Colon (tissue), 2 donors: Measurements from ENCODE around the gene MGST2.

Experiments used
- FAIRE-seq: peaks from 2 replicates; lab custom pipeline; 2012; peaks lifted over from hg19 to GRCh38; lab: Jason Lieb, UNC
- donor health status: control.
- donor health status: control.

The MGST2 gene

DNA sequence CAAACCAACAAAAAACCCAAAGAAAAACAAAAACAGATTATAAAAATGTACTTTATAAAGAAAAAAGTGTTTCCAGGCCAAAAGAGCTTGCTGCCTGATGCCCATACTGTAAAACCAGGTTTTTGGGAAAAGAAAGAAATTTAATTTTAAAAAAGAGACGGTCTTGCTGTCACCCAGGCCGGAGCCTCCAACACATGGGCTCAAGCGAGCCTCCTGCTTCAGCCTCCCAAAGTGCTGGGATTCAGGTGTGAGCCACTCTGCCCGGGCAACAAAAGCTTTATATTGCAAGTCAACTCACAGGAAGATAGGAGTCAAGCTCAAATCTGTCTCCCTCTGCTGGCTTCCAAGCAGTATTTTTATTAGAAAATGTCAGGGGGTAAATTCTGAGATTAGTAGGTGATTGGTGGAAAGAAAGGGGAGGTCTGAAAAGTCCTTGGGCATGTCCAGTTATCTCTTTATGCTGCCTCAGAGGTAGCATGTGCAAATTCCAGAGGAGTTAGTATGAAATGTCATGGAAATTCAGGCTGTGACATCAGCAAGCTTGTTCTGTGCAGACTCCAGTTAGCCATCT, 39.4 kb downstream of the MGST2 start:
- no peak for FAIRE-seq

- FAIRE-seq = no peak
Observed at GRCh38 chr4:139709660-139710059, 44.0 kb downstream of the MGST2 start.

GRCh38 chr4:139710073-139710472, 44.5 kb downstream of the MGST2 start:
- no peak for FAIRE-seq

- FAIRE-seq = no peak
Observed at GRCh38 chr4:139711461-139711860, 45.8 kb downstream of the MGST2 start.

DNA sequence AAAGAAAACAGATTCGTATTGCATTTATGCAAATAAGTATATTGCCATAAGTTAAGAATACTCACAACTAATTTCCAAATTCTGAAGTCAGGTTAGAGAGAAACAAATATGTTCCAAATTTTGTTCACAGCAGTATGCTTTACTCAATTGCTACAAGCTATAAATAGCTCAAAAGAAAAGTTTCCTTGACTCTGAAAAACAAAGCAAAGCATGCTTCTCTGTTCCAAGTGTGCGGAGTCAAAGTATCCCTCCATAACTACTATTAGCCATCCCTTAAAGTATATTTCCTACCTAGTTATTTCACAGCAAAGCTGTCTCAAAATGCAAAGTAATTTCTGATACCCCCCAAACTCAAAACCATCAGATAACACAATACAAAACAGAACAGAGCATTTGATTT, 47.3 kb downstream of the MGST2 start:
- FAIRE-seq = no peak

- FAIRE-seq = no peak
Observed at GRCh38 chr4:139715746-139716391, 50.2 kb downstream of the MGST2 start.

DNA sequence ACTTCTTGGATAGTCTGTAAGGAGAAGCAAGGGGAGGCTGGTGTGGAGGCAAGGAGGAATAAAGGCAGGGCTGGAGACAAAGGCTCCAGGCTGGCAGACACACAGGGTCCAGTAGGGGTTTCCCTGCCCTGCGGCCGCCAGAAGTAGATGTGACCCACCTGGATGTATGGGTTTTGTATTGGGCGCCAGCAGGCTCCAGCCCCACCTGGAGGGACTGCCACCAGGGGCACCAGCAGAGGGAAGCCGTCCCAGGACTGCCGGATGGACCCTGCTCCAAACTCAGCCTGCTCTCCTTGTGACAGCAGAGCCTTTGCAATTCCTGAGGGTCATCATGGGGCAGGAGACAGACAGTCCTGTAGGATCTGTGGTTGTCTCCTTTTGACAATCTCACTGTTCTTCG, 52.7 kb downstream of the MGST2 start:
- no peak for FAIRE-seq

- FAIRE-seq = no peak
Observed at GRCh38 chr4:139718833-139719232, 53.2 kb downstream of the MGST2 start.

DNA sequence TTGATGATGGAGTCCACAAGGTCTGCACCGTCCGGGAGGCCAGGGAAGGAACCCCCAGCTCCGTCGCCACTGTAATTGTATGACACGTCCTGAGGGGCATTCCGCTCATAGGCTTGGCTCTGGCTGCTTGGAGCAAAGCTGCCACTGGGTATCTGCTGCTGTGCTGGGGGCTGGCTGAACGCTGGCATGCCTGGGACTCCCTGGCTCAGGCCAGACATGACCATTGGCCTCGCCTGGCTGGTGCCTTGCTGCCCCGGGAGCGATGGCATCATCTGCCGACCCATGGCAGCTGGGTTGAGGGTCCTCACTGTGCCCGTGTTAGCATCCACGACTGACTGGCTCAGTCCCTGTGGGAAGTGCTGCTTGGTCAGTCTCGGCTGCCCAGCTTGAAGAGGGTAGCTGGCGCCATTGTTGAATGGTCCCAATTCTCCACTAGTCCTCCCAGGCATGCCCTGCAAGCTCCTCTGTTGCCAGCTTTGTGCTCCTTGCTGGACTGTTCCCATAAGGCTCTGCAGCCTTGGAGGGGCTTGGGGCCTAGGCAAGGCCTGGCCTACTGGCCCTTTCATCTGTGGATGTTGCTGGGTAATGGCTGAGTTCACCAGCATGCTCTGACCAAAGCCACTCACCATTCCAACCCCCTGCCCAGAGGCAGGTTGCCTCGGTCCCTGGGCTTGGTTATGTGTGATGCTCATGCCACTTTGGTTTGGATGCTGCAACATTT, 53.9 kb downstream of the MGST2 start:
- FAIRE-seq = no peak

GRCh38 chr4:139720806-139721205, 55.2 kb downstream of the MGST2 start:
- FAIRE-seq = no peak

GRCh38 chr4:139721789-139722188, 56.2 kb downstream of the MGST2 start:
- no peak for FAIRE-seq

- no peak for FAIRE-seq
Observed at GRCh38 chr4:139725236-139725635, 59.6 kb downstream of the MGST2 start.

DNA sequence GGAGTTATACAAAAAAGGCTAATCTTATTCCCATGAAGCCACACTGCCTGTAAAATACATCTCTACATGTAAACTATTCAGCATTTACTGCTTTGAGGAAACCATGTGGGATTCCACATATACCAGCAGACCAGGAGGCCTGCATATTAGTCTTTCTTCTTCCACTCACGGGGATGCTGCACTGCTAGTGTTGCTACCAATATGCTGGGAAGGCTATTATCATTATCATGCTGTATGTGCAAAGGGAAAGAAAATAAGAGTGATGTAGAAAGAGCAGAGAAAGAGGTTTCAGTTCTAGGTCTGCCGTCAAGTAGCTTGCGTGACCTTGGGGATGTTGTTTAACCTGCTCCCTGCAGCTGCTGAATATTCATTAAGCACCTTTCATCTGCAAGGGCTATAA, 61.0 kb downstream of the MGST2 start:
- no peak for FAIRE-seq

GRCh38 chr4:139728146-139728545, 62.5 kb downstream of the MGST2 start:
- FAIRE-seq = no peak

- no peak for FAIRE-seq
Observed at GRCh38 chr4:139728840-139729239, 63.2 kb downstream of the MGST2 start.

DNA sequence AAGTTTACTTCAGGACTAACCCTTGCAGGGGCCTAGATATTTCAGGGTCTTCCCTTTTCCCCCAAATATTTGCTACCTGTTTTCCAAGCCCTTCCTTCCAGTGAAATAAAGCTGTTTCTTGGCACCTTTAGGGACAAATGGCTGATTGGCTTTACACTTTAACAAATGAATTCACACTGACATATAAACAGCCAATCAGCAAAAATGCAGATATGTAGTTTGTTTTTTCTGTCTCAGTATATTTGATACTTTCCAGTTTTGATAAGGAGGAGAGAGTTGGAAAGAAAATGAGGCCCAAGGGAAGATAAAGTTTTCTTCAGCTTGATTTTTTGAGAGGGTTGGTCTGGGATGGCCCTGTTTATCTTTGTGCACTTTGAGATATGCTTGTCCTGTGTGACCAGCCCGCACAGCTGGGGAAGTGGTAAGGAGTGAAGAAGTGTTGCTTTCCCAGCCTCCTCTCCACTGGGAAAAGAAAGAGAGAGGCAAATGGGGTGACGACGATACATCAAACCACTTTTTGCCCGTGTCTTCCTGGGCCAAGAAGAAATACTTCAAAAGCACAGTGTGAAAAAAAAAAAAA, 67.5 kb downstream of the MGST2 start:
- FAIRE-seq = no peak

- no peak for FAIRE-seq
Observed at GRCh38 chr4:139734201-139734874, 68.7 kb downstream of the MGST2 start.

DNA sequence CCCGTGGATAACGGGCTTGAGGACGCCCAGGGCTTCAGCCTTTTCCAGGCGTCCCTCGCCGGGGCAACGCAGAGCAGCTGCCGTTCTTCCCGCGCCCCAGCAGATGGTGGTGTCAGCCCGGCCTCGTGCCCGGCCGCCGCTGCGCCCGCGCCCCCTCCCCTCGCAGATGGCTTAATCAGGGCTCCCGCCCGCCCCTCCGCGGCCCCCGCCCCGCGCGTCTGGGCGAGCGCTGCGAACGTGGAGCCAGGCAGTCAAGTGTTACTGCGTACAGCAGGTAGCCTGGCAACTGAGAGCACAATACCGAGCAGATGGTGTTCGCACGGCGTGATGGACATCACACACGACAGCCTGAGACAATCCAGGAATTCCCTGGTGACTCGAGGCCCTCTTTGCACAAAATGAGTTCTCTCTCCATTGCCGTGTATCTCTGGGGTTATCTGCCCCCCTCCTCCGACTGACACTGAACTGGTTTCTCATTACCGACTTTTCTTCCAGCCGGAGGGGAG, 69.3 kb downstream of the MGST2 start:
- no peak for FAIRE-seq

GRCh38 chr4:139735381-139736273, 70.0 kb downstream of the MGST2 start:
- FAIRE-seq = no peak

- no peak for FAIRE-seq
Observed at GRCh38 chr4:139736274-139736660, 70.6 kb downstream of the MGST2 start.

DNA sequence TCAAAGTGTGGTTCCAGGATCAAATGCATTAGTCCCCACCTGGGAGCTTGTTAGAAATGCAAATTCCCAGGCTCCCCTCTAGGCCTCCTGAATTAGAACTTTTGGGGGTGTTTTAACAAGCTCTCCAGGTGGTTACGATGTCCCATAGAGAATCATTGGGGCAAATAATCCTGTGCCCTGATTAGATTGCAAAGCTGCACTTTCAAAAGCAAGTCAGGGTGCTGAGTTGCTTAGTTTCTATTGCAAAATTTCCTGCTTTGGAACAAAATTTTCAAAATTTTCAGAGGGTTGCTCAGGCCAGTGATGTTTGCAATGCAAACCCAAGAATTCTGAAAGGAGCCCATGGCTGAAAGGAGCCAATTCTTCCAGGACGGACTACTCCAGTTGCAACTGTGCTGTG, 71.0 kb downstream of the MGST2 start:
- FAIRE-seq = no peak
